Nephron (organoid): ENCODE data around the gene FMN2.
A peak's percentile ranks its signal among the peaks of the same experiment; 100 is the strongest.

Experiments used
- H3K27ac Mint-ChIP-seq, 3 experiments: 2 replicates each; pipeline ENCODE4 v1.8.0; 2020; ENCODE audit warnings: mixed read lengths in 3 of 3, mild to moderate bottlenecking in 2 of 3, moderate library complexity in 1 of 3
- H3K27me3 Mint-ChIP-seq: 2 replicates; pipeline ENCODE4 v1.8.0; 2021; ENCODE audit warnings: low read depth, mild to moderate bottlenecking, moderate library complexity, mixed read lengths
- H3K36me3 Mint-ChIP-seq: 2 replicates; pipeline ENCODE4 v1.8.0; 2020; ENCODE audit warnings: low read depth, mixed read lengths
- H3K4me1 Mint-ChIP-seq: 2 replicates; pipeline ENCODE4 v1.8.0; 2020; ENCODE audit warnings: mixed read lengths
- H3K4me3 Mint-ChIP-seq, 3 experiments: 2 replicates each; pipeline ENCODE4 v1.8.0; 2020; ENCODE audit warnings: mild to moderate bottlenecking in 3 of 3, mixed read lengths in 3 of 3, moderate library complexity in 2 of 3
- H3K9me3 Mint-ChIP-seq: 2 replicates; pipeline ENCODE4 v1.8.0; 2020; ENCODE audit warnings: mixed read lengths
- TF ChIP-seq, protein P1 (sequence below), 3 experiments: fragments of 200-600 bp; sonication (generic); IDR thresholded peaks; one replicate each; pipeline ENCODE4 v1.5.0; 2021; ENCODE audit warnings: antibody characterized with exemption in 3 of 3; ENCODE audit not compliant: unreplicated experiment in 3 of 3

The FMN2 gene

GRCh38 chr1:240074908-240075307 is 16.8 kb upstream of the FMN2 start:
- Mint-ChIP-seq H3K9me3 (peaks cover 6% of the 10 kb centered on the region), H3K4me1 (no peaks in the 10 kb centered on the region), H3K27ac (no peak overlapping the region), H3K4me3 (no peak overlapping the region), H3K36me3 (no peaks in the 10 kb centered on the region), H3K27me3 (peaks cover 4% of the 10 kb centered on the region)
- TF ChIP-seq, protein P1, sequence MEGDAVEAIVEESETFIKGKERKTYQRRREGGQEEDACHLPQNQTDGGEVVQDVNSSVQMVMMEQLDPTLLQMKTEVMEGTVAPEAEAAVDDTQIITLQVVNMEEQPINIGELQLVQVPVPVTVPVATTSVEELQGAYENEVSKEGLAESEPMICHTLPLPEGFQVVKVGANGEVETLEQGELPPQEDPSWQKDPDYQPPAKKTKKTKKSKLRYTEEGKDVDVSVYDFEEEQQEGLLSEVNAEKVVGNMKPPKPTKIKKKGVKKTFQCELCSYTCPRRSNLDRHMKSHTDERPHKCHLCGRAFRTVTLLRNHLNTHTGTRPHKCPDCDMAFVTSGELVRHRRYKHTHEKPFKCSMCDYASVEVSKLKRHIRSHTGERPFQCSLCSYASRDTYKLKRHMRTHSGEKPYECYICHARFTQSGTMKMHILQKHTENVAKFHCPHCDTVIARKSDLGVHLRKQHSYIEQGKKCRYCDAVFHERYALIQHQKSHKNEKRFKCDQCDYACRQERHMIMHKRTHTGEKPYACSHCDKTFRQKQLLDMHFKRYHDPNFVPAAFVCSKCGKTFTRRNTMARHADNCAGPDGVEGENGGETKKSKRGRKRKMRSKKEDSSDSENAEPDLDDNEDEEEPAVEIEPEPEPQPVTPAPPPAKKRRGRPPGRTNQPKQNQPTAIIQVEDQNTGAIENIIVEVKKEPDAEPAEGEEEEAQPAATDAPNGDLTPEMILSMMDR (IDR thresholded peaks at IDR 0.05; ENCODE audit: unreplicated experiment in 3 of 3): no peak

DNA sequence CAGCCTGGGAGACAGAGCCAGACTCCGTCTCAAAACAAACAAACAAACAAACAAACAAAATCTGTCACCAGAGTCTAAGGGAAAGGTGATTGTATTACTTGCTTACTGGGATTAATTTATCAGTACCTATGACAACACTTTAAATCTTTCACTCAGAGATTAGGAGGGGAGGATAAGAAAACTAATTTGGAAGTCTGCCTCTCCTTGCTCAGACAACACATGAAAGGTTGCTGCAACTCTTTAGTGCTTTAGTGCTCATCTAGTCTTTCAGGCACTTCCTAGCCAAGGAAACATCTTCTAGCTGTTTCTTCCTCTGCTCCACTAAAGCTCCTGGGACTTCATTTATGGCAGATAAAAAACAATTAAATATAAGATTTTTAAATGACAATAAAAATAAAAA is 7.3 kb upstream of the FMN2 start:
- Mint-ChIP-seq H3K4me1 (no peaks in the 10 kb centered on the region), H3K36me3 (no peaks in the 10 kb centered on the region), H3K4me3 (no peak overlapping the region), H3K27ac (no peak overlapping the region), H3K27me3 (peaks cover 30% of the 10 kb centered on the region), H3K9me3 (no peaks in the 10 kb centered on the region)
- TF ChIP-seq, protein P1 (IDR thresholded peaks at IDR 0.05; ENCODE audit: unreplicated experiment in 3 of 3): no peak

- H3K36me3 Mint-ChIP-seq: no peaks in the 10 kb centered on the region
- H3K27ac Mint-ChIP-seq: no peak overlapping the region
- no peak overlapping the region for H3K4me3 Mint-ChIP-seq
- TF ChIP-seq, protein P1 (IDR thresholded peaks at IDR 0.05; ENCODE audit: unreplicated experiment in 3 of 3): no peak
- H3K9me3 Mint-ChIP-seq: no peaks in the 10 kb centered on the region
- H3K27me3 Mint-ChIP-seq: peaks cover 34% of the 10 kb centered on the region
- no peaks in the 10 kb centered on the region for H3K4me1 Mint-ChIP-seq
Measured at GRCh38 chr1:240084749-240085148, 6.9 kb upstream of the FMN2 start.

- Mint-ChIP-seq H3K27me3 (peaks cover 53% of the 10 kb centered on the region), H3K27ac (no peak overlapping the region), H3K4me3 (no peak overlapping the region), H3K4me1 (peaks cover 6% of the 10 kb centered on the region), H3K9me3 (no peaks in the 10 kb centered on the region), H3K36me3 (no peaks in the 10 kb centered on the region)
- TF ChIP-seq, protein P1 (IDR thresholded peaks at IDR 0.05; ENCODE audit: unreplicated experiment in 3 of 3): no peak
Measured at GRCh38 chr1:240086726-240087125, 5.0 kb upstream of the FMN2 start.

GRCh38 chr1:240090014-240090413 is 1.7 kb upstream of the FMN2 start:
- Mint-ChIP-seq H3K27ac (no peak overlapping the region), H3K36me3 (no peaks in the 10 kb centered on the region), H3K4me3 (peak overlapping the region in 1 of 3 experiments; percentile 26), H3K9me3 (no peaks in the 10 kb centered on the region), H3K4me1 (peaks cover 6% of the 10 kb centered on the region), H3K27me3 (peaks cover 81% of the 10 kb centered on the region)
- TF ChIP-seq, protein P1 (IDR thresholded peaks at IDR 0.05; ENCODE audit: unreplicated experiment in 3 of 3): no peak

- peaks cover 6% of the 10 kb centered on the region for H3K4me1 Mint-ChIP-seq
Measured at GRCh38 chr1:240090957-240091600, 604 bp upstream of the FMN2 start.

More at GRCh38 chr1:240090957-240091600, 604 bp upstream of the FMN2 start:
- no peaks in the 10 kb centered on the region for H3K36me3 Mint-ChIP-seq
- H3K27ac Mint-ChIP-seq: no peak overlapping the region
- H3K27me3 Mint-ChIP-seq: peaks cover 87% of the 10 kb centered on the region
- H3K9me3 Mint-ChIP-seq: no peaks in the 10 kb centered on the region
- TF ChIP-seq, protein P1 (IDR thresholded peaks at IDR 0.05; ENCODE audit: unreplicated experiment in 3 of 3): no peak
- H3K4me3 Mint-ChIP-seq: peak overlapping the region; percentile 78 to 83 (median 81)
